Subcutaneous abdominal adipose tissue (tissue), 5 donors: ENCODE measurements around the gene CALN1.

ENCODE experiments used
- H3K27ac ChIP-seq: one replicate; pipeline ENCODE4 v1.7.0; 2013; ENCODE audit warnings: low read depth, mild to moderate bottlenecking, inconsistent platforms, low read length, moderate library complexity
- H3K27me3 ChIP-seq, 5 donors: one replicate each; pipeline ENCODE4 v1.7.0; 2013; ENCODE audit warnings: low read length in 5 of 5, inconsistent platforms in 1 of 5; ENCODE audit not compliant: control insufficient read depth in 5 of 5, insufficient read depth in 4 of 5
- H3K36me3 ChIP-seq, 5 donors: one replicate each; pipeline ENCODE4 v1.7.0; 2013; ENCODE audit warnings: low read length in 5 of 5; ENCODE audit not compliant: control insufficient read depth in 5 of 5, insufficient read depth in 5 of 5
- H3K4me1 ChIP-seq, 5 donors: one replicate each; pipeline ENCODE4 v1.7.0; 2013; ENCODE audit warnings: low read length in 5 of 5, mild to moderate bottlenecking in 3 of 5, moderate library complexity in 1 of 5; ENCODE audit not compliant: control insufficient read depth in 5 of 5, insufficient read depth in 5 of 5
- H3K4me3 ChIP-seq, 5 donors: one replicate each; pipeline ENCODE4 v1.7.0; 2013; ENCODE audit warnings: low read length in 5 of 5, low read depth in 1 of 5
- H3K9ac ChIP-seq, 5 donors: one replicate each; pipeline ENCODE4 v1.7.0; 2013; ENCODE audit warnings: low read length in 5 of 5, mild to moderate bottlenecking in 4 of 5, moderate library complexity in 3 of 5
- H3K9me3 ChIP-seq, 5 donors: one replicate each; pipeline ENCODE4 v1.7.0; 2013; ENCODE audit warnings: low read length in 5 of 5; ENCODE audit not compliant: control insufficient read depth in 5 of 5
- donor health status: healthy.
- donor health status: healthy.
- donor health status: healthy.
- donor health status: healthy.
- donor health status: healthy.

CALN1 gene

DNA sequence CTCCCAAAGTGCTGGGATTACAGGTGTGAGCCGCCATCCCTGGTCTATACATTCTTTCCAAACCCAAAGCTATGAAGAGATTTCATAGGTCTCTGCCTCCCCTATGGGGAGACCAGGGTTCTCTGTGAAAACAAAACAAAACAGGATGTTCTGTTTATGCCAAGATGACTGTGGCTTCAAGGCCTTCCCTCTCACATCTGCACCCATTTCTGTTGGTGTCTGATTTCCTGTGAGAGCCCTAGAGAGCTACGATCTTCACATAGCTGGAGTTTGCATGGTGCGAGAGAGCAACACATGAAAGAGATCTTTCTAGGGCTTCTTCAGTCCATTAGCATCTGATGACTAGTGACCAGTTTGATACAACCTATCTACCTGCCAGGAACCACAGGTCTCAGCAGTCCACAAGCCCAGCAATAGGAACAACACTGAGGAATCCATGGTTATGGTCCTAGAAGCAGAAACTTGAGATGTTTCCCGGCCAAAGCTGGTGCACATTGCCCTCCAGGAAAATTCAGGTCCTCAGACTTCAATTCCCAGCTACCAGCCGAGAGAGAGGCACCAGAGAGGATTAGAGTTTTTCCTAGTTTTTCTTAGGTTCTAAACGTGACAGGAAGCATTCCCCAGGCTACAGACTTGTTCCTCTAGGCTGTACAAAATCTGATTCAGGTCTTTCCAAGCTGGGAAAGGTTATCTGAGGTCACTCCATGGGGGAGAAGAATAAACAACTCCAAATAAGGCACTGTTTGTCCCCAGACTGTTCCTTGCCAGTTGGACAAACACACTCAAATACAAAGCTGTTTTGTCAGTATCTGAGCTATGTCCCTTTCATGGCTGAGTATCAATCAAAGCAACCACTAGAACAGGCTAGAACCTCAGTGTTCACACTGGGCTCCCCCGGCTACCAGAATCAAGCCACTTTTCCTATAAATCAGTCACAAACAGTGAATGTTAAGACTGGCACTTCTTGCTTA is 259.7 kb downstream of the CALN1 start:
- Histone ChIP-seq H3K9me3 (no peaks in the 10 kb centered on the region), H3K4me1 (peaks cover 4 to 13% (median 12%) of the 10 kb centered on the region in 5 donors), H3K36me3 (no peaks in the 10 kb centered on the region), H3K9ac (no peak overlapping the region), H3K4me3 (peak overlapping the region in 2 of 5 donors; percentile 4 to 5), H3K27ac (no peak overlapping the region), H3K27me3 (no peaks in the 10 kb centered on the region)

DNA sequence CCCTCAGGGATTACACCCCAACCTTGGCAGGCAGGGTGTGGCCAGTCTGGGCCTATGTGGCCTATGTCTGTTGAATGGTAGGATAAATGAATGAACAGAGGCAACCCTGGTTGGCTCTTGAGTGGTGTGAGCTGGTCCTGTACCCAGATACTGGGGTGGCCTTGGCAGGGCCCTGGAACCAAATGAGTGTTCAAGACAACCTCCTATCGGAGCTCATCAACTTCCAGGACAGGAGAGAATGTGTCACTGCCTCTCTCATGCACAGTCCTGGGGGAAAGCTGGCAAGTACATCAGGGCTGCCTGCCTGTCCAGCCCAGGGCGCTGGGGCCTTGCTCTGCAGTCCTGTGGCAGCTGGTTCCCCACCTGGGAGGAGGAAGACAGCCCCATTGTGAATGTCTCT is 271.6 kb downstream of the CALN1 start:
- no peak overlapping the region for H3K4me3 ChIP-seq
- no peaks in the 10 kb centered on the region for H3K27me3 ChIP-seq
- no peak overlapping the region for H3K27ac ChIP-seq

DNA sequence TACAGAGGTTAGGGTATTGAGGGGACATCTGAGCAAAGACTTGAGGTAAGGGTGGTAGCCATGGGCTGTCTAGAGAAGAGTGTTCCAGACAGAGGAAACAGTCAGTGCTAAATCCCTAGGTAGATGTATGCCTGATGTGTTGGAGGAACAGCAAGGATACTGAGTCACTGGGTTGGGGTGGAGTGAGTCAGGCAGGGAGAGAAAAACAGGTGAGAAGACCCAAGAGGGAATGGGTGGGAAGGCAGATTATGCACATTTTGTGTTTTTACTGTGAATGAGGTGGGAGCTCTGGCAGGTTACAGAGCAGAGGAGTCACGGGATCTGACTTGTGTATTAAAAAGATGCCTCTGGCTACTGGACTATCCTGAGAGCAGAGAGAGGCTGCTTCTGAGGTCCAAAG is 285.0 kb downstream of the CALN1 start:
- Histone ChIP-seq H3K9me3 (peaks cover 0 to 4% (median 3%) of the 10 kb centered on the region in 5 donors), H3K4me1 (no peaks in the 10 kb centered on the region), H3K9ac (no peak overlapping the region), H3K27me3 (no peaks in the 10 kb centered on the region), H3K36me3 (no peaks in the 10 kb centered on the region), H3K4me3 (no peak overlapping the region), H3K27ac (no peak overlapping the region)

More for the DNA sequence above, 271.6 kb downstream of the CALN1 start:
- Histone ChIP-seq H3K9ac (no peak overlapping the region), H3K36me3 (no peaks in the 10 kb centered on the region), H3K9me3 (peaks cover 0 to 9% (median 5%) of the 10 kb centered on the region in 5 donors), H3K4me1 (no peaks in the 10 kb centered on the region)

DNA sequence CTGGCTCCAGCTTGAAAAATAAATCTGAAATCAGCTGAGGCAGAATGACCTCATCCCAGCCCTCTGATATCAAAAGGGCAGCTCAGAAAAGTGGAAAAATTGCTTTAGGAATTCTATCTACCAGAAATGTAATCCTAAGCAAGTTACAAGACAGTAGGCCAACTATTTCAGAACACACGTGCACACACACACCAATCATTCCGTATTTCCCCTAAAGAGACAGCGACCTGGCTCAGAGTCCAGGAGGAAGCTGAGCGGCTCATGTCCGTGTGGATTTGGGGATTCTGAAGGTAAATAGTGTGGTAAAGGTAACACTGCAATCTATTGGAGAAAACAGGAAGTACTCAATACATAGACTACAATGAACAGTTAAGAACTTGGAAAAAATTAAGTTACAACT is 288.2 kb downstream of the CALN1 start:
- H3K27me3 ChIP-seq = no peaks in the 10 kb centered on the region
- H3K9ac ChIP-seq = no peak overlapping the region
- no peaks in the 10 kb centered on the region for H3K9me3 ChIP-seq
- no peaks in the 10 kb centered on the region for H3K4me1 ChIP-seq
- H3K36me3 ChIP-seq = no peaks in the 10 kb centered on the region
- no peak overlapping the region for H3K27ac ChIP-seq
- no peak overlapping the region for H3K4me3 ChIP-seq

DNA sequence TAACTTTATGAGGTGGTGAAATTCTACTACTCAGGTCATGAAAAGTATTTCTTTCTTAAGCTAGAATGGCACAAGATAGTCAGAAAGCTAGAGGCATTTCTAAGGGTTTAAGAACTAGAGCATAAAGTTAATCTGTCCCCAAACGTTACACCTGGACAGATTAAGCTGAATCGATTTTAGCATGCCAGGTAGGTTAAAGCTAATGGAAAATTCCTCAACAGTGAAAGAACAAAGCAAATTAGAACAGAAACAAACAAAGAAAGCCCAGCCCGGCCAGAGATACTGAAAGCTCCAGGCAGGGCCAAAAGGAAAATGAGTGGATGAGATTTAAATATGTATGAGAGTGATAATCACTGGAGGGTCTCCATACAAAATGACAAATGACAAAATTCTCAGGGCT is 293.8 kb downstream of the CALN1 start:
- H3K4me1 ChIP-seq = no peaks in the 10 kb centered on the region

DNA sequence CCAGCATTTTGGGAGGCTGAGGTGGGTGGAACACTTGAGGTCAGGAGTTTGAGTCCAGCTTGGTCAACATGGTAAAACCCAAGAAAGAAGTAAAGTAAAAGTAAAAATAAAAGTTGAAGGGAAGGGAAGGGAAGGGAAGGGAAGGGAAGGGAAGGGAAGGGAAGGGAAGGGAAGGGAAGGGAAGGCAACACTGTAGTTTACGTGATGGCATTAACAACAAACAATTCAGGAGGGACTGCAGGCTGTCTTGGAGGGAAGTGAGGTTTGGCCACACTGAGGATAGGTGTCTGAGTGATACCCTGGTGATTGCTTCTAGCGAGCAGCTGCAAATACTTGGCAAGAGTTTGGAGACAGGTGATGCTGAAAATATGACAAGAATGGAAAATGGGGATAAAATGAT is 298.0 kb downstream of the CALN1 start:
- H3K9me3 ChIP-seq = peaks cover 0 to 8% (median 6%) of the 10 kb centered on the region in 5 donors
- no peaks in the 10 kb centered on the region for H3K36me3 ChIP-seq
- H3K27me3 ChIP-seq = no peaks in the 10 kb centered on the region
- no peak overlapping the region for H3K9ac ChIP-seq
- H3K27ac ChIP-seq = no peak overlapping the region
- H3K4me3 ChIP-seq = no peak overlapping the region
- H3K4me1 ChIP-seq = no peaks in the 10 kb centered on the region

More for the DNA sequence above, 293.8 kb downstream of the CALN1 start:
- Histone ChIP-seq H3K4me3 (no peak overlapping the region), H3K36me3 (no peaks in the 10 kb centered on the region), H3K27me3 (no peaks in the 10 kb centered on the region), H3K9me3 (no peaks in the 10 kb centered on the region), H3K9ac (no peak overlapping the region), H3K27ac (no peak overlapping the region)

GRCh38 chr7:72112992-72113391 is 299.1 kb downstream of the CALN1 start:
- H3K4me3 ChIP-seq = no peak overlapping the region
- no peaks in the 10 kb centered on the region for H3K27me3 ChIP-seq
- H3K27ac ChIP-seq = no peak overlapping the region
- H3K9me3 ChIP-seq = peaks cover 7 to 18% (median 16%) of the 10 kb centered on the region in 5 donors
- H3K36me3 ChIP-seq = no peaks in the 10 kb centered on the region
- H3K9ac ChIP-seq = no peak overlapping the region
- no peaks in the 10 kb centered on the region for H3K4me1 ChIP-seq

GRCh38 chr7:72112530-72112929 is 299.6 kb downstream of the CALN1 start:
- H3K36me3 ChIP-seq = no peaks in the 10 kb centered on the region
- no peak overlapping the region for H3K4me3 ChIP-seq
- H3K9me3 ChIP-seq = peaks cover 12 to 23% (median 21%) of the 10 kb centered on the region in 5 donors
- no peaks in the 10 kb centered on the region for H3K4me1 ChIP-seq
- no peak overlapping the region for H3K27ac ChIP-seq
- H3K9ac ChIP-seq = no peak overlapping the region
- no peaks in the 10 kb centered on the region for H3K27me3 ChIP-seq

DNA sequence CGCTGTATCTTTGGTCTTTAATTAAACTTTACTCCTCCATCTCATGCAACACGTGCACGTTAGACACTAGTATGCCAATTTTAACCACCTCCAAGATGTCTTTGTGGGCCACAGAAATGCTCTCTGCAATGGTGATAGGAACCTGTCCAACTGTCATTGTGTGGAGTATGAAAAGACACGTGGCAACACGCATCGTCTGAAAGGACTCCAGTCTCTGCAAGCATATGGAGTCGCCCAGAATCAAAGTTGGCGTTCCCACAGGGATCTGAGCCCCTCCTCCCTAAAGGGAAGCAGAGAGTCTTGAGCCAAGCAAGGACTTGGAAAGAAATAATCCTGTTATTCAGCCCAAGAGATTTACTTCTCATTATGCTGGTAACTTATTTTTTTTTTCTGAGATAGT is 301.1 kb downstream of the CALN1 start:
- Histone ChIP-seq H3K4me1 (no peaks in the 10 kb centered on the region), H3K27me3 (no peaks in the 10 kb centered on the region), H3K4me3 (no peak overlapping the region), H3K36me3 (no peaks in the 10 kb centered on the region), H3K27ac (no peak overlapping the region), H3K9me3 (peaks cover 15 to 30% (median 27%) of the 10 kb centered on the region in 5 donors), H3K9ac (no peak overlapping the region)

DNA sequence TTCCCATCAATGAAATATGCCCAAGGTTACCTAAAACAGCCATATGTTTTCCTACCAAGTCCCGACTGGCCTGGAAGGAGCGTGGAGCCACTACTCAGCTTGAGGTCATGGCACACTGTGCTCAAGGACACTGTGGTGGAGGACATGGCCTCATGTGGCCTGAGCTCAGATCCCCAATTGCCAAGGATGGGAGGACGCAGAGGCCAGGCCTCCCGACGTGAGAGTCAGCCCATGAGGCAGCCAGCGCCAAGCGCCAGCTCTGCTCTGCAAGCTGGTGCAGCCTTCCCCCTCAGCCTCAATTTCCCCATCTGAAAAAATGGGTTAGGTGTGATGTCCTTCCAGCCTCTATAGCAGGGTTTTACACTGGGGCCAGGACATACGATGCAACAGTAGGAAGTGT is 302.6 kb downstream of the CALN1 start:
- Histone ChIP-seq H3K36me3 (no peaks in the 10 kb centered on the region), H3K4me3 (no peak overlapping the region), H3K4me1 (no peaks in the 10 kb centered on the region), H3K9me3 (peaks cover 15 to 30% (median 27%) of the 10 kb centered on the region in 5 donors), H3K27ac (no peak overlapping the region), H3K9ac (no peak overlapping the region), H3K27me3 (no peaks in the 10 kb centered on the region)
